ENCODE data around the gene IGSF21.
A peak's percentile ranks its signal among the peaks of the same experiment; 100 is the strongest.

IGSF21 gene

GRCh38 chr1:18097206-18097605 lies 10.4 kb upstream of the IGSF21 start:
- DNase-seq = no peak

DNA sequence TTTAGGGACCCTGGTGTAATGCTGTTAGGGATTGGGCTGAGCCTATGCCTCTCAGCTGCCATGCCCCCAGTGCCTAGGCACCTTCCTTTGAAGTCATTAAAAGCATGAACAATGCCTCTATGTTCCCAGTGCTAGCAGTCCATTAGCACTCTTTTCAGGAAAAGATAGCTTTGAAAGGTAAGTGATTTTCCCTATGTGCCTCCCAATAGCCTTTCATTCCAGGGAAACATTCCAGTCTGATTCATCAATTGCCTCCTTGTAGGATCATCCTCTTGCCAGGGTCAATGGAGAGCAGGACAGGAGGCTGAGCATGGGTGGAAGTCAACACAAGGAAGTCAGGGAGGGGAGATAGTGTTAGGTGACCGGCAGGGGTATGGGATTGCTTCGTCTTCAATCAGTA lies 8.6 kb upstream of the IGSF21 start:
- DNase-seq = no peak

DNA sequence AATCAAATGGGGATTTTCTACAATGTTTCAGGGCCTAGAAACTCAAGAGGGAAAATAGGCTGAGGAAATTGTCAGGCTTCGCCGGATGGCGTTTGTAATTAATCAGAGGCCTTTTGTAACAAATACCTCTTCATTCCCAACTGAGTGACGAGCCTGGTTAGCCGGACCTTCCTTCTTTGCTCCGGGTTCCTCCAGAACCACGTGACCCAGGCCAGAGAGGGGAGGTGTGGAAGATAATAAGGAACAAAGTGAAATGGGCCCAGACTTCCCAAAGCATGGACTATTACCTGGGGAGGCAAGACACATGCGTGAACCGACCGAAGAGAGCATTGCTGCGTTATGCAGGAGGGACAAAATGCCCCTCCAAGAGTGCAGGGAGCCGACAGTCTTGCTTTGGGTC lies 7.5 kb upstream of the IGSF21 start:
- DNase-seq = no peak

DNA sequence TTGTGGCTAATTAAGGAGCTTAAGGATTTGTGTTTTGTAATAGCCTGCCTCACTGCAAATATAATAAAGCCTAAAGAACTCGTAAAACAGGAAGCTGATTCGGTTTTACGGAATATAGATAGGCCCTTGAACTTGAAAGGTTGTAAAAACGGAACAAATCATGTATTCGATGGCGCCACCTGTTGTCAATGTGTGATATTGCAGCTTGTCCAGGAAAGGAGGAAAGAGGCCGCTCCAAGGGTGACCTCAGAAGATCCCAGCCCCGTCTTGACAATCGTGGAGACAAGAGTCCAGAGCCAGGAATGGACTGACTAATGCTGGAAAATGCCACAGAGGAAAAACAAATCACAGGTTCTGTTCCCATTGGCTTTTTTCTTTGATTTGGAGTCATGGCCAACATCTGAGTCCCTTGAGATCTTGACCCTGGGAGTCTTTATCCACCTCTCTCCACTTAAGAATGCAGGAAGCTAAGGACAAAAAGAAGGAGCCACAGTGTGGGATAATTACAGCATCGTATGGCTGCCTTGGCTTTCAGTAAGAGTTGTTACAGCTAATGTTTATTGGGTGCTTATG lies 7.0 kb upstream of the IGSF21 start:
- DNase-seq = peak; percentile 39

DNA sequence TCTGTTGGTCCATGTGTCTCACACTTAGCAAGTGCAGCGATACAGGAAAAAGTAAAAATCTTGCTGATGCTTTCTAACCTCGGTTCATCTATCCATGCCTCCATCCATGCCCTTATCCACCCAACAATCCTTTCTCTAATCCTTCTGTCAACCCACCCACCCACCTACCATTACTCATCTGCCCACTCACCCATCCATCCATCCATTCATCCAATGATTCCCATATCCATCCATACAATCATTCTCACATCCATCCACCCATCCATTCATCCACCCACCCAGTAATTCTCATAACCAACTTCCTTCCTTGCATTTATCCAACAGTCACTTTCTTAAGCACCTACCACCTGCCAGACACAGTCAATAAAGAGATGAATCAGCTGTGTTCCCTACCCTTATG lies 6.1 kb upstream of the IGSF21 start:
- no peak for DNase-seq

GRCh38 chr1:18103788-18104421 lies 3.7 kb upstream of the IGSF21 start:
- DNase-seq = no peak

- DNase-seq = no peak
These were observed 3.0 kb upstream of the IGSF21 start for GRCh38 chr1:18104546-18105100.

- no peak for DNase-seq
These were observed 2.4 kb upstream of the IGSF21 start for GRCh38 chr1:18105196-18105595.

DNA sequence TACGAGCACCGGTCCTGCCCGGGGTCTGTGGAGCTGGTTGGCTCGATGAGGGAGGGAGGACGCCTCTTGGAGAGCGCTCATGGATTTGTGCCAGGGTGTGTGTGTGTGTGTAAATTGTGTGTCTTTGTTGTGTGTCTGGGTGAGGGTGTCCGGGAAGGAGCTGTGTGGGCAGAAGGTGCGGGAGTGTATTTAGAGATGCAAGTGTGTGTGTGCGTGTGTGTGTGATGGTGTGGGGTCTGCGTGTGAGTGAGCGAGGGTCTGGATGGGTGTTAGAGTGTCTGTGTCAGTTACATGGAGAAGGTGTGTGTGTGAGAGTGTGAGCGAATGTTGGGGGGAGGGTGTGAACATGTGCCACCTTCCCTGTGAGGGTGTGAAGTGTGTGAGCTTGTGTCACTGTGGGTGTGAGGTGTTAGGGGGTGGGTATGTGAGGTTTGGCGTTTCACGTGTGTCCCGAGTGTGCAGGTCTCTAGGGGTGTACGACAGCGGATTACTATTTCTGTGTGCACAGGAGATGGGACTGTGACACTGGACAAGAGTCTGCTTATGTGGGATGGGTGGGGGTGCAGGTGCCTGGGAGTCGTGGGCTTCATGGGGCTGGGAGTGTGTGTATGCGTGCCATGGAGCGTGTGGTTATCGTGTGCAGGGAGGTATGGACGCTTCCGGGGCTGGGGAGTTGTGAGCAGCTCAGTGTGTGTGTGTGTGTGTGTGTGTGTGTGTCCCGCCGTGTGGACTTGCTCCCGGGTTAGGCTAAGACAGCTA lies 880 bp downstream of the IGSF21 start:
- DNase-seq = no peak

- DNase-seq = no peak
These were observed 1.6 kb downstream of the IGSF21 start for GRCh38 chr1:18109058-18109755.

GRCh38 chr1:18109756-18110597 lies 2.4 kb downstream of the IGSF21 start:
- DNase-seq = no peak

DNA sequence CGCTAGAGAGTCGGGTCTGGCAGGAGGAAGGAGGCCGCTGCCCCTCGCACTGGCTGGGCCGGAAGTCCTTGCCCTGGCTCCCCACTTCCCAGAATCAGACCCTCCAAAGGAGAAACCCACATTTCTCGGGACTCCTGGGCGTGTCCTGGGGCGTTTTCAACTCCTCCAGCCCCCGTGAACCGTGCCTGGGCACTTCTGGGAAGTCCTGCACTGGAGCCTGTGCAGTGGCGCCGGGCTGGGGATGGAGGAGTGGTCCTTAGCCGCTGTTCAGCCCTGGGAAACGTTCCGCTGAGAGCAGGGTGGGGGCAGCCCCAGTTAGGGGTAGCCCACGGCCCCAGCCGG lies 3.0 kb downstream of the IGSF21 start:
- no peak for DNase-seq

DNA sequence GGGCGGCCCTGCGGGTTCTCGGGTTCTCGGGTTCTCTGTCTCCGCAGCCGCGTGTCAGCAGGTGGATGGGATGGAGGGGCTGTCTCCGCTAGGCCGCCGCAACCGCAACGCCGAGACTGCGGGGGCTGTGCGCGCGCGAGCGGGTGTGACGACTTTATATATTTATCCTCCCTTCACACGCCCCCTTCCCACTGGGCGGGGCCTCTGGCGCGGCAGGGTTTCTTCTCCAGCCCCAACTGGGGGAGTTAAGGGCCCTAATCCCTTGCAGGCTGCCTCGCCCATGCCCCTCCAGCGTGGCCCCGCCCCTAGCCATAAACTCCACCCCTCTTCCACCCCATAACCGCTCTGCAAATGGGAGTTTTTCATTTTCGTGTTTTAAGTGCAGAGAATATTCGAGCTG lies 3.4 kb downstream of the IGSF21 start:
- DNase-seq = no peak

- DNase-seq = no peak
These were observed 4.2 kb downstream of the IGSF21 start for GRCh38 chr1:18111605-18112297.

DNA sequence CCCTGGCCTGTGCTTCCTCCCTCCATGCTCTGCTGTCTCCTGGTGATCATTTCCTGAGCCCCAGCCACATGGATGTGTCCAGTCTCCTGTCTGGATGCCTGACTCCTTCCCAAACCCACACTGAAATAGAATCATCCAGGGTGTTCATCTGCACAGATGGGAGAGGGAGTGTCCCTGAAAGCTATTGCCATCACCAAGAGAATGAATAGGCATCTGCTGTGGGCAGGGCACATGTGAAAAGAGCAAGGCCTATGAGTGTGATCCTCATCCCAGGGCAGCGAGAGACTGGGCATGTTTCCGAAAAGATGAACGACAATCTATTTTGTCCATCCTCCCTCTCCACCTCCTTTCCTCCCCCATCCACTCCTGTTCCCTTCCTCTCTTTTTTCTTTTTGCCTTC lies 5.0 kb downstream of the IGSF21 start:
- DNase-seq = no peak

DNA sequence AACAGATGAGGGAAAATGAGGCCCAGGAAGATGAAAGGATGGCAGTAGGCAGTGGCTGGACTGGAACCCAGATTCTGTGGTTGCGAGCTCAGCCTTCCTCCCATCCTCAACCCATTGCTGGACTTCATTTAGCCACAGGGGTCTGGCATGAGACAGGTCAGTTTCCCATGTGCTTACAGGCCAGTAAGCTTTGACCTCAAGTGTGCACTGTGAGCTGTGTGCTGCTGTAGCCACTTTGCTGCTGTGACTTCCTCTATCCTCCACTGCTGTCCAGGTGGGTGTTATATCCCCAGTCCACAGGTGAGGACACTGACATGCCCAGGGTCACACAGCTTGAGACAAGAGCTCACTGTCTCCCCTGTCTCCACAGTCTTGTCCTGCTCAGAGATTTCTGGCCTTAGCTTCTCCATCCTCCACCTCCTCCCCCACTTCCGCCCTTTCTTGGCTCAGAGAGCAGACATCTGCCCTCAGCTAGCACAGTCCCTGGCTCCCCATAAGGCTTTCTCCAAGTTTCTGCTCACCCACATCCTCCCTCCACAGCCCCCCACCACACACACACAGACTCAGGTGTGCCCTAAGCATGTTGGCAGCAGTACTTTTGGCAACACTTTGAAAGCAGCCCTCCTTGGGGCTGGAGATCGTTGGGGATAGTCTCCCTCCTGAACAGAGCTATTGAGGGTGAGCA lies 7.3 kb downstream of the IGSF21 start:
- no peak for DNase-seq

GRCh38 chr1:18116777-18117176 lies 9.2 kb downstream of the IGSF21 start:
- no peak for DNase-seq

DNA sequence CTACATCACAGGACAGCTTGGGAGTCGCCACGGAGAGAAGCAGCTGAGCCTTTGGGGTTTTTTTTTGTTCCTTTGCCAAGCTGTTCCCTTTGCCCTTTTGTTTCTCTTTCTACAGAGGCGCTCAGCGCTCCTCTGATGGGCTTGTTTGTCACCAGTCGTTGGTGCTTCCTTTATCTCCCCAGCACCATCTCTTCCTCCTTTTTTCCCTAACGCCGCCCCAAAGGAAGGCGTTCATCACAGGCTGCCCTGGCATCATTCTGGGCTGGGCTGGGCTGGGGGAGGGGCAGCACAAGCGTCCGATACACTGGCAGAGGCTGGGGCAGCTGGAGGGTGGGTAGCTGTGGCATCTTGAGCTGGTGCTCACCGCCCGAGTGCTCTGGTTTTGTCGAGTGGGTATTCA lies 10.5 kb downstream of the IGSF21 start:
- no peak for DNase-seq

DNA sequence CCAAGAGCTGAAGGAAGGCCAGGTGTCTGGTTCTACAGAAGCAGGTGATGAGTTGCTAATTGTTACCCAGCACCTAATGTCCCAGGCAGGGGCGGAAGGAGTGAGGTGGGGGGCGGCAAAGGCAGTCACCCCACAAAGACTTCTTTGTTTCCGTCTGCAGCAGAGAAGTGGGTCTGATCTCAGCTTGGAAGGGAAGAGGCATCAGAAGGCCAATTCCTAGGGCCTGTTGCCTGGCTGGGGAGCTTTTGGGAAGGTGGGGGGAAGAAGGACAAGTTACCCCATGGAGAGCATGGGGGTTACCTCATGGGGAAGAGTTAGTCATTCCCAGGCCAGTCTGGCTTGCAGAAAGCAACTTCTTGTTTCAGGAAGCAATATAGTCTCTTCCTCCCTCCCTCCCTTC lies 10.9 kb downstream of the IGSF21 start:
- no peak for DNase-seq

DNA sequence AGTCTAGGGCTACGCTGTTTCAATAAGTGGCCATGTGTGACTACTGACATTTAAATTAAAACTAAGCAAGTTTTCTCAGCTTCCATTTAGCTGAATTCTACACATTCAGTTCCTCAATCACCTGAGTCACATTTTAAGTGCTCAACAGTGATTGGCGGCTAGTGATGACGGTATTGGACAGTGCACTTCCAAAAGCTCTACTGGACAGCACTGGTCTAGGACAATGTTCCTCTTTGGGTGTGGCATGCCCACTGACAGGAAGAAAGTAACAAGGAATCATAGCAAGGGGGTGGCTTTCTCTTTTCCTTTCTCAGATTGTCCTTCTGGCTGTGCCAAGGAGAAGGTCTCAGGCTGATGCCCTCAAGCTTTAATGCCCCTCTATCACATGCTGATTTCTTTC lies 11.7 kb downstream of the IGSF21 start:
- DNase-seq = no peak

GRCh38 chr1:18119771-18120377 lies 12.3 kb downstream of the IGSF21 start:
- no peak for DNase-seq

All from CD4-positive, alpha-beta T cell treated with Interleukin-10 for 1 hour (primary cell).